Stimulated activated CD8-positive, alpha-beta memory T cell treated with anti-CD3 and anti-CD28 coated beads, Interleukin-2, amount 100 ng/mL, for 48 hours (primary cell): ENCODE data around the gene MIX23.
"Not testable (repeated sequence)": the region's sequence is repeated elsewhere in the genome, so short reads cannot be mapped to it uniquely, and the experiment has no call there.

ENCODE experiments used
- DNase-seq, 2 donors: peaks; one replicate each; pipeline ENCODE4 v3.0.0-alpha.2; 2020; ENCODE audit warnings: low read depth in 2 of 2

Gene MIX23

GRCh38 chr3:122392868-122393844, 10.1 kb upstream of the MIX23 start:
- DNase-seq, result no peak

DNA sequence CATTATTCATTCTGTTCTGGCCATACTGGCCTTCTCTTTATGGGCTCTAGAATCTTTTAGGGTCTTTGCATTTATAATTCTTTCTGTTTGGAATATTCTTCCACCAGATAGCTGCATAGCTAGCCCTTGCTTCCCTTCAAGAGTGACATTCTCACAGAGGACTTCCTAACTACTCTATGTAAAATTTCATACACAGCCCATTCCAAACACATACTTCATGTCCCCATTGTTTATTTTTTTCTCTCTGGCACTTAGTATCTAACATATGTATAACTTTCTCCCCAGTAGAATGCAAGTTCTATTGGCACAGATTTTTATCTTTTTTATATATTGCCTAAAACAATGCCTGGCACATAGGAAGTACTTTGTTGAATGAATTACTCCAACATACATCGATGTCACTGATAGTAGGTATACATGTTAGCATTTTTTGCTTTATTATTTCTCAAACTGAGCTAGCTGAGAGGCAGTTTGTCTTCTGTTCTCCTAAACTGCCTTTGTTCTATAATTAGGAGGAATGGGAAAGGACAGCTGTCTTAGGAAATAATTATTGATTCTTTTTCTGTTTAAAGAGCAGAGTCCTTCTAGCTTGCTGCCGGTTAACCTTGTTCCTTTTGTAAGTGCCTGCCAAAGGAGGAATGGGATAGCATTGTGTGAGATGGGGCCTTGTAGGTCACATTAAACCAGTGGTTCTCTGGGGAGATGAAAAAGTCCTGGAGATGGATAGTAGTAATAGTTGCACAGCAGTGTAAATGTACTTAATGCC, 8.8 kb upstream of the MIX23 start:
- no peak for DNase-seq

GRCh38 chr3:122390665-122391064, 7.6 kb upstream of the MIX23 start:
- no peak for DNase-seq

GRCh38 chr3:122389892-122390291, 6.9 kb upstream of the MIX23 start:
- no peak for DNase-seq

DNA sequence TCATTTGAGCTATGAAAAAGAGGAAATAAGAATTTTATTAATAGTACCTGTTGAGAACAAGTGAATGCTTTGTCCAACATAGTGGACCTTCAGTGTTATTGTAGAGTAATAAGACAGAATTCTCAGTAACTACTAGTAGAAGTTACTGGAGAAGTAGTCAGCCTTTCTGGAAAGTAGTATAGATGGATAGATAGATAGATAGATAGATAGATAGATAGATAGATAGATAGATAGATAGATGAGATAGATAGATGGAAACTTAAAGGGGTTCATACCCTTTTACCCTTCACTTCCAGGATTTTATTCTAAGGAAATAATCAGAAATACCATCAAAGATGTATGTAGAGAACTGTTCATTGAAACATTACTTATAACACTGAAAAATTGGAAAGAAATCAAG, 6.2 kb upstream of the MIX23 start:
- DNase-seq, result no peak

- no peak for DNase-seq
These were observed 4.7 kb upstream of the MIX23 start for GRCh38 chr3:122387709-122388108.

DNA sequence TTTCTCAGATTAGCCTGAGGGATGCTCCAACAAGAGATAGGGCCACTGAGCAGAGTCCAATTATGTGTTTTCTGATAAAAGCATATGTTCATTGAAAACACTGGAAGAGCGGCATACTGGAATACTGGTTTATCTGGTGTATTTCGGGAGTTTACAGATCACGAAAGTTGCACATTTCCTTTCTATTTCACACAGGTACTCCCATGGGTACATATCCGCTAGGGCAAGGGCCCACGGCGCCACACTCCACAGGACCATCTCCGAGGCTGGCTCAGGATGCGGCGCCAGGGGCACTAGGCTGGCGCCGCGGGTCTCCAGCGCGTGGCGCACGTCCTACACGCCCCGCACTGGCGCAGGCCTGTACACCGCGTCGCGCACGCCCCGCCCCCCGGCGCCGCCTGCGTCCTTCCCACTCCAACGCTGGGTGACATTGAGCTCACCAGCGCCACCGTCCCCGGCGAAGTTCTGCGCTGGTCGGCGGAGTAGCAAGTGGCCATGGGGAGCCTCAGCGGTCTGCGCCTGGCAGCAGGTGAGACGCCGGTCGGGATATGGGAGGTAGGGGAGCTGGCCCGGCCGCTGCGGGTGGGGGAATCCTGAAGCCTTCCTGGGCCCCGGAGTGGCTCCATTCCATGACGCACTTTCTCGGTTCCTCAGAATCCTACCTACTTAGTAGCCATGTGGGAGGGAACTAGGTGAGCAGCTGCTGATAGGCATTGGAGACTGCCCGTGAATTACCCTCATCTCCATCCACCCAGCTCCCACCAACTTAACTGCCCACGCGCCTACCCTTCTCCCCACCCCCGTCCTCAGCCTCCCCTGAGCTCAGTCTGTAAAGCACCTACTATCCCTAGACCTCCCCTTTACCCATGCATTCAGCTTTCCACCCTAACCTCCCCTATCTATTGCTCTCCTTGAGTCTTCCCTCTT, 1.0 kb upstream of the MIX23 start, which contains the start of gene FAM162A:
Gene FAM162A (plus strand): TSS at position 412 of the 927 bp plus-strand sequence. CDS start 84 bp downstream, at position 496.
- peak; percentile 91 for DNase-seq

DNA sequence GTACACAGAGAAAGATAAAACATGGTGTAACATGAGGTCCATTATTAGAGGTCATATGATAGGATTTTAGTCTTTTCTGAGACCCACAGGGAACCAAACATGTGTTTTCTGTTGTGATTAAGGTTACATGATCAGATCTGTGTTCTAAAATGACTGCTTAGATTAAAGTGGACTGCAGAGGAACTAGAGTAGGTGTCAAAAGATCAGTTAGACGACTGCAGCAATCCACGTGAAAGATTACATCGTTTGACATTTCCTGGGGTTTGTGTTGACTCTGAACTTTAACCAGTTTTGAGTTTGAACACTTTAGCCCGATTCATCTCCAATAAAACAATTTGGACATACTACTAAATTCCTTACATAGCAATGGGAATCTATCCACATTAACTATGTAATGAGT, 5.1 kb downstream of the MIX23 start:
- DNase-seq, result no peak

DNA sequence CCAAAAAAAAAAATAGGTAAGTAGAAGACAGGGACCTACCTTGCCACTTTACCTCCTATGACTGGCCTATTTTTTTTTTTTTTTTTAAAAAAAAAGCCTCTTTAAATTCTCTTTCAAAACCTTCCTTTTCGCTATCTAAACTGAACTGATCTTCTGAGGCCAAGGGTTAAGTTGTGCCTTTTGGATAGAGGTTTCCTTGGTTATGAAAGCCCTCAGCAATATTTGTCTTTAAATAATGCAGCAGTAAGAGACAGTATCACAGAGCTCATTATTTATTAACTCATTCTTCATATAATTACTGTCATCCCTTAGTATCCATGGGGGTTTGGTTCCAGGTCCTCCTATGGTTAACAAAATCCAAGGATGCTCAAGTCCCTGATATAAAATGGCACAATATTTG, 9.0 kb downstream of the MIX23 start:
- no peak for DNase-seq

DNA sequence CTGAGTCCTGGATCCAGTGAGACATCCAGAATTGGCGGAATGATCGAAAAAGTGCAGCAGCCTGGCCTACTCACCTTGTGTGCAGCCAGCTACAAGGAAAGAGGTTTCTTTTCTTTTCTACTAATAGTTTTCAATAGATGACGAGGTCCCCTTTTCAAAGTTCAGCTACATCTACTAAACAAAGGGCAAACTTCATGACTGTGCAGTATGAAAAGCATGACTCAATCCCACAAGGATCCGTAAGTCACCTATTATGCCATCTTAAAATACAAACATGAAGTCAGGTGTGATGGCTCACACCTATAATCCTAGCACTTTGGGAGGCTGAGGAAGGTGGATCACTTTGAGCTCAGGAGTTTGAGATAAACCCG, 16.7 kb downstream of the MIX23 start:
- DNase-seq, result no peak

- DNase-seq, result not testable (repeated sequence)
These were observed 17.3 kb downstream of the MIX23 start for GRCh38 chr3:122365582-122366378.

GRCh38 chr3:122365073-122365472, 18.0 kb downstream of the MIX23 start:
- DNase-seq, result no peak

GRCh38 chr3:122364490-122364889, 18.5 kb downstream of the MIX23 start:
- no peak for DNase-seq

DNA sequence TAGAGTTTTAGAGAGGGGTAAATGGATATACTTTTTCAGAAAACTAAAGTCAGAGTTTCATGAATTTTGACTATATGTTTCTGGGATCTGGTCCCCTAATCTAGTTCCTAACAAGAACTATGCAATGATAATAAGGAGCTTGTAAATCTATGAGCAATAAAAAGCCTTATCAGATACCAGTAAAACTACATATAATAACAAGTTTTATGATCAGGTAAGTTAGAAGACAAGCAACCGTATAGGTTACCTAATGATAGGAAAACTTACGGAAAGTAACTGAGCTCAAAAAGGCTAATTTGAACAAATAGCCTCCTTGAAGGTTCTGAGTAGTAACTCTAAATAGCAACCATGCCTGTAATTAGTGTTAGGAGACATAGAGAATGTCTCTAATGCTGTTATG, 21.0 kb downstream of the MIX23 start:
- no peak for DNase-seq

DNA sequence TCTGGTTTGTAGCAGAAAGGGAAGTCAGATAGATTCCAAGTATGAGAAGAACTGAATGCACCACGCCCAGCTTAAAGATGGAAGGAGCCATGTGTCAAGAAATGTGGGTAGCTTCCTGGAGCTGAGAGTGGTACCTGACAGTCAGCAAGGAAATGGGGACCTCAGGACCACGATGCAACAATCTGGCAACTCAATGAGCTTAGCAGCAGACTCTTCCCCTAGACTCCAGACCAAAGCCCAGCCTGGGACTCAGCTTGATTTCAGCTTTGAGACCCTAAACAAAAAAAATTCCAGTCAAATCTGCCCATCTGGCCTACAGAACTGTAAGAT, 24.4 kb downstream of the MIX23 start:
- DNase-seq, result no peak

GRCh38 chr3:122357828-122358702, 25.0 kb downstream of the MIX23 start:
- DNase-seq, result no peak

- no peak for DNase-seq
These were observed 26.6 kb downstream of the MIX23 start for GRCh38 chr3:122356402-122356801.

DNA sequence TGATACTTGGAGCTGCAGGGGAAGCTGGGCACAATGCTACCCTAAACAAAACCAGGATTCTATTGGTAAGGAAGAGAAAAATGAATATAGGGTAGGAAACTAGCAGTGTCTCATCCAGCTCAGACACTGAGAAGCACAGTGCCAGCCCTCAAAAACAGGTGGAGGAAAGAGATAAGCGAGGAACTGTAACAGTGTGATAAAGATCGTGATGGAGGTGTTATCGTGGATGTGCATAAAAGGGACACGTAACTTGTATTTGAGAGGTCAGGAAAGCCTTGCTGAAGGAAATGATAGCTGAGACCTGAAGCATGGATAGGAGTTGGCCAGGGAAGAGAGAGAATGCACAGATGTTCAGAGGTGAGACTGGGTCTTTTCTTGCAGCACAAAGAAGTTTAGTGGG, 27.4 kb downstream of the MIX23 start:
- DNase-seq, result no peak

- DNase-seq, result no peak
These were observed 29.1 kb downstream of the MIX23 start for GRCh38 chr3:122353893-122354401.

DNA sequence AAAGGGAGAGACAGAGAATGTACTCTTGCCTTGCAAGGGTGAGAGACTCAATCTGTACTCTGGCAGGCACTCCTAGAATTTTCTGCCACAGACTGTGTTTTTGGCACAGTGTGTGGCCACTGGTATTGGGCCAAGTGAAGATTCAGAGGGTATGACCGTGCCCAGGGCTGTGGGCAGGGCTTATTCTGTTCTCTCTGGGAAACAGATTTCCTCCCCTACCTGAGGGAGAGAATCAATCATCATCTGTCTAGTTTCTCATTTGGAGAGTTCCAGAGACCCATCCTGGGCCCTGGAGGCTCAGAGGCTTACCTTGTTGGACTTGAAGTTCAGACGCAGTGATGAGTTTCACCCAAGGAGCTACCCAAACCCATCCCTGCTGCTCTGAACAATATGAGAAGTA, 29.8 kb downstream of the MIX23 start:
- DNase-seq, result no peak
